Middle frontal gyrus (tissue), 1 donor: ENCODE results near the gene WTAP.
"Not testable (repeated sequence)": the region's sequence is repeated elsewhere in the genome, so short reads cannot be mapped to it uniquely, and the experiment has no call there.

Experiments used
- DNase-seq: peaks from one replicate; pipeline ENCODE4 v3.0.0-alpha.2; 2015; ENCODE audit warnings: low spot score; ENCODE audit errors: extremely low spot score

WTAP gene

GRCh38 chr6:159726918-159727716, at the start of gene WTAP:
TSS of gene WTAP (plus strand) at chr6:159727506. CDS start at chr6:159736266, 8,760 bp downstream.
- DNase-seq = peak; percentile 84

- no peak for DNase-seq
Measured at GRCh38 chr6:159677506-159678165, 49.7 kb upstream of the WTAP start.

- no peak for DNase-seq
Measured at GRCh38 chr6:159678574-159678973, 48.7 kb upstream of the WTAP start.

- no peak for DNase-seq
Measured at GRCh38 chr6:159679091-159680077, 47.9 kb upstream of the WTAP start.

- no peak for DNase-seq
Measured at GRCh38 chr6:159680104-159680503, 47.2 kb upstream of the WTAP start.

- no peak for DNase-seq
Measured at GRCh38 chr6:159681191-159681880, 46.0 kb upstream of the WTAP start.

GRCh38 chr6:159682295-159682694, 45.0 kb upstream of the WTAP start:
- DNase-seq = no peak

- DNase-seq = no peak
Measured at GRCh38 chr6:159682810-159683209, 44.5 kb upstream of the WTAP start.

GRCh38 chr6:159684013-159684304, 43.3 kb upstream of the WTAP start:
- DNase-seq = no peak

GRCh38 chr6:159686040-159686439, 41.3 kb upstream of the WTAP start:
- no peak for DNase-seq

- DNase-seq = no peak
Measured at GRCh38 chr6:159686703-159687102, 40.6 kb upstream of the WTAP start.

GRCh38 chr6:159687341-159687740, 40.0 kb upstream of the WTAP start:
- DNase-seq = no peak

GRCh38 chr6:159688266-159688905, 38.9 kb upstream of the WTAP start:
- DNase-seq = no peak

GRCh38 chr6:159689001-159689400, 38.3 kb upstream of the WTAP start:
- DNase-seq = no peak

GRCh38 chr6:159690135-159690534, 37.2 kb upstream of the WTAP start:
- DNase-seq = not testable (repeated sequence)

- DNase-seq = peak; percentile 25
Measured at GRCh38 chr6:159691133-159691962, 36.0 kb upstream of the WTAP start.

- no peak for DNase-seq
Measured at GRCh38 chr6:159691963-159692287, 35.4 kb upstream of the WTAP start.

GRCh38 chr6:159692303-159693127, 34.8 kb upstream of the WTAP start:
- DNase-seq = peak; percentile 14
